GM21825 (cell line): Measurements from ENCODE around the gene NF1.
"Not testable (repeated sequence)": the region's sequence is repeated elsewhere in the genome, so short reads cannot be mapped to it uniquely, and the experiment has no call there.

Source experiments
- ATAC-seq: cut with Tn5 transposase; IDR thresholded peaks from one replicate; pipeline ENCODE4 v1.9.1; 2021; ENCODE audit warnings: mild to moderate bottlenecking, moderate library complexity; ENCODE audit not compliant: unreplicated experiment

Gene NF1

DNA sequence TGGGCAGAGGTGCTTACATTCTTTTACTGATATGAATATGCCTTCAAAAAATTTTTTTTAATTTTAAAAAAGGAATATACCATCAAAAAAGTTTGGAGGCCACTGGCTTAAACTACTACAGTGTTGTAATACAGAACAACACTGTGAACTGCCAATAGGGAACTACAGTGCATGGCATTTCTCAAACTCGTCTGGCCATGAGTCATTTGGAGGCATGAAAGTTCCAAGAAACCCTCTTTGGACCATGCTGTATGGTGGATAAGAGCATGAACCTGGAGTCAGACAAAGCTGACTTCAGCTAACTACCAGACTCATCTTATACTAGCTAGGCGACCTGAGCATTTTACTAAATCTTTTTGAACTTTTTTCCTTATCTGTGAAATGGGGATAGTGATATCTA, 9.2 kb upstream of the NF1 start:
- ATAC-seq = no peak

- no peak for ATAC-seq
These were observed 5.3 kb upstream of the NF1 start for GRCh38 chr17:31089471-31089870.

- not testable (repeated sequence) for ATAC-seq
These were observed 4.1 kb upstream of the NF1 start for GRCh38 chr17:31090650-31091049.

DNA sequence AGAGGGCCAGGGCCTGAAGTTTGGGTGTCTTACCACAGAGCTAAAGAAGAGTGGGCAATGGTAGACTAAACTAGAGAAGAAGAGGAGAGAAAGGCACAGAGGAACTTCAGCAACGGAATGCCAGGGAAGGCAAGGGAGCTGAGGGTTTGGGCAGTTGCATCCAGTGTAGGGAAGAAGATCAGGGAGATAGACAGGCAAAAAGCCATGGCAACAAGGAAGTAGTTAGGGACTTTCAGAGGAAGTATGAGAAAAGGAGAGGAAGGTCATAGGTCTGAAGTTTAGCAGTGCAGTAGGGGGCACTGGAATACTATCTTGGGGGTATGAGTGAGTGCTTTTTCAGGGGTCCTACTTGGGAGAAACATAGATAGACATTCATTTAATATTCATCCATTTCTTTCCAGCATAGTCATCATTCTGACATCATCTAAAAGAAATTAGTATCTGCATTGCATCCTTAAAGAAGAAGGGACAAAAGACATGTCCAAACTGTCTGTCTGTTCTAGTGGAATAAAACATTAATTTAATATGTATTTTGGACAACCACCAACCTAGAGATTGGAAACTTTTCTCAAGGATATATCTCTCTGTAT, 2.2 kb upstream of the NF1 start:
- ATAC-seq = no peak

GRCh38 chr17:31093866-31094599, 744 bp upstream of the NF1 start:
- ATAC-seq = no peak

GRCh38 chr17:31095236-31096105, 694 bp downstream of the NF1 start:
- peak; percentile 19 for ATAC-seq

DNA sequence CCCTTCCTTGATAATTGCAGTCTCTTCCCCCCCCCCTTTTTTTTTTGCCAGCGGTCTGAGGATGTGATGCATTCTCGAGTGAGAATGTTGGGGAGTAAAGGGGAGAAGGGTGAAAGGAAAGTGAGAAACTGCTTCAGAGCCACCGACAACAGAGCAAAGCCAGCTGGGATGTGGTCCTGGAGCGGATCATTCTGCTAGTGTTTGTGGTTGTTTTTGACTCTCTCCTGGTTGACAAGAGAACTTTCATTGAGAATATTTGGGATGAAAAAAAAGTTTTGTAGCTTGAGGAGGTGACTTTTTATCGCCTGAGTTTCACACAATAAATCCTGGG, 1.3 kb downstream of the NF1 start:
- no peak for ATAC-seq

DNA sequence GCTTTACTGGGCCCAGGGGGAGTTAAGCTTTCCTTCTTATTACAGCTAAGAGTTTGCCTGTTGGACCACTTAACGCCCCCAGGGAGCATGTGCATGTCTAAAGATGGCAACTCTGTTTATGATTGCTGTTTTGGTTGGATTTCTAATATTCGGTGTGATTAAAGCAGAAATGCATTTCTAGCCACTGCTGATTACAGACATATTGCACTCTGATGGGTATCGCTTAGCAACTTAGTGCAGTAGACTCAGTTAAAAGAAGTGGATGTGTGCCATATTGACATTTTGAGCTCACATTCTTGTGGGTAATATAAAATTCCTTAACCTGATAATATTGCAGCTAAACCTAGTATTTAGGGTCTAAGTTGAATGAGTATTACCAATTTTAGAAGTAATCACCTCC, 4.2 kb downstream of the NF1 start:
- no peak for ATAC-seq

- ATAC-seq = no peak
These were observed 6.2 kb downstream of the NF1 start for GRCh38 chr17:31100840-31101459.

GRCh38 chr17:31101943-31102342, 7.2 kb downstream of the NF1 start:
- no peak for ATAC-seq

GRCh38 chr17:31105991-31106390, 11.2 kb downstream of the NF1 start:
- ATAC-seq = no peak

GRCh38 chr17:31111183-31111582, 16.4 kb downstream of the NF1 start:
- no peak for ATAC-seq

GRCh38 chr17:31112001-31112661, 17.4 kb downstream of the NF1 start:
- ATAC-seq = no peak

GRCh38 chr17:31113368-31113767, 18.6 kb downstream of the NF1 start:
- ATAC-seq = not testable (repeated sequence)

- ATAC-seq = no peak
These were observed 19.2 kb downstream of the NF1 start for GRCh38 chr17:31113939-31114338.

GRCh38 chr17:31114956-31115555, 20.3 kb downstream of the NF1 start:
- no peak for ATAC-seq

GRCh38 chr17:31116167-31116566, 21.4 kb downstream of the NF1 start:
- no peak for ATAC-seq

DNA sequence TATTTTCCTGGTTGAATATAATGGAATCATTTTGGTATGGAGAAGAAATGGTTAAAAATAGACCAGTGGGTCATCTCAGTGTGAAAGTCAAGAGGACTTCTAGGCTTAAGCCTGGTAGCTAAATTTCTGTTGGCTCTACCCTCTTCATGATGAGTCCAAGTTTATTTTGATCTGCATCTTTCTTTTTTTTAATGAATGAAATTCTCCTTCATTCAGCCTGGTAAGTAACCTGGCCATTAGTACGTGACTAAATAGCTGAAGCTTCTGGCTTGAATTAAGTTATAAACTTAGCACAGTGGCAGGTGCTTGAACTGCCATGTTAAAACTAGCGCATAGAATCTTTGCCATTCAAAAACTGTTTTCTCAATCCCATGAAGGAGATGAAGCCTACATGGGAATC, 28.0 kb downstream of the NF1 start:
- no peak for ATAC-seq

- no peak for ATAC-seq
These were observed 31.5 kb downstream of the NF1 start for GRCh38 chr17:31126318-31126717.

DNA sequence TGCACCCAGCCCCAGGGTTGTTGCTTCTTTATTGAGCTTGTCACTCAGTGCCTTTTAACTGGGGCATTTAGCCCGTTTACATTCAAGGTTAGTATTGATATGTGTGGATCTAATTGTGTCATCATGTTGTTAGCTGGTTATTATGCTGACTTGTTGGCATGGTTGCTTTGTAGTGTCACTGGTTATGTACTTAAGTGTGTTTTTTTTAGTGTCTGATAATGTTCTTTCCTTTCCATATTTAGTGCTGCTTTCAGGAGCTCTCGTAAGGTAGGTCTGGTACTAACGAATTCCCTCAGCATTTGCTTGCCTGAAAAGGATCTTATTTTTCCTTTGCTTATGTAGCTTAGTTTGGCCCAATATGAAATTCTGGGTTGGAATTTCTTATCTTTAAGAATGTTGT, 33.5 kb downstream of the NF1 start:
- no peak for ATAC-seq
